Hepatic stellate cell (primary cell): ENCODE results near the gene MAST4.
"Not testable (repeated sequence)": the region's sequence is repeated elsewhere in the genome, so short reads cannot be mapped to it uniquely, and the experiment has no call there.

Source experiments
- DNase-seq: peaks from one replicate; pipeline ENCODE4 v3.0.0; 2011; ENCODE audit warnings: low spot score

MAST4 gene

GRCh38 chr5:66810848-66811261, 214.7 kb downstream of the MAST4 start:
- DNase-seq = no peak

- DNase-seq = no peak
These were observed 216.1 kb downstream of the MAST4 start for GRCh38 chr5:66812291-66812690.

- no peak for DNase-seq
These were observed 217.1 kb downstream of the MAST4 start for GRCh38 chr5:66813306-66813705.

- DNase-seq = peak; percentile 41
These were observed 218.2 kb downstream of the MAST4 start for GRCh38 chr5:66814146-66814991.

DNA sequence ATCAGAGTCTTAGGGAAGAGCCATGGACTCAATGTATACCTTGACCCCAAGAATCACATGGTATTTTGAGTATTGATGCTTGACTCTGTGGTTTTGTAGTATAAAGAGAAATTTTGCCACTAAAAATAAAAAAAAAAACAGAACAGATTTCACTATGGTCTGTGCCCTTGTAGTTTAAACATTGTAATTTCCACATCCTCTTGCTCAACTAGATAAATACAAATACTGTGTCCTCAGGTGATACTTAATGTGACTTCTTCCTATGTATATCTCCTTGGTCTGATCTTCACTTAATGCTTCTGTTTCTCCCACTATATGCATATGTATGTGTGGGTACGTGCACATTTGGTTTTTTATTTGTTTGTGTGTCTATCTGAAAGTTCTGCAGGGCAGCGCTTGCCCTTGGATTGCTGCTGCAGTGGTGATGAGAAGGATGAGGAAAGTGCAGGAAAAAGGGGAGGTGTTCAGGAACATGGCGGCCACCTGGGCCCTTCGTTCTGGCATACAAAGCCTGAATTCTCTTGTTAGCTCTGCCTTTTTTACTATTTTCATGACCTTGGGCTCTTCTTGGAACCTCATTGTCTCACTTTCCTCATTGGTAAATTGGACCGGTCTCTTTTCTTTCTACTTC, 222.2 kb downstream of the MAST4 start:
- DNase-seq = no peak

DNA sequence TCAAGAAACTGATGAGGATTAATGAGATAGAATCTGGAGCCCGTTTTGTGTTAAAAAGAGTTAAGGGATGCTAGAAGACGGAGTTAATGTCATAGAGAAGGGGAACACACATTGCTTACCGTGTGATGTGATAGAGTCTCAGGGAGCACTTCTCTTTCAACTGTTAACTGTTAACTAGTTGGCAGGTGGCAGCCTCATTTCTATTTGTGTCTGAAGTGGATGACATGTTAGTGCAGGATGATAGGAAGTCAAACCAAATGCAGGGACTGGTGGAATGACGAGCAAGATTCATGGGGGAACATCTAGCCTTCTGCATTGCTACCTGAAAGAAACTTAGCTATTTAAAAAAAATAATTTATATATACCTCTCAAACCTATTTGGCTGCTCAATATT, 222.7 kb downstream of the MAST4 start:
- DNase-seq = no peak

GRCh38 chr5:66820630-66821207, 224.5 kb downstream of the MAST4 start:
- no peak for DNase-seq

- DNase-seq = no peak
These were observed 225.7 kb downstream of the MAST4 start for GRCh38 chr5:66821688-66822429.

DNA sequence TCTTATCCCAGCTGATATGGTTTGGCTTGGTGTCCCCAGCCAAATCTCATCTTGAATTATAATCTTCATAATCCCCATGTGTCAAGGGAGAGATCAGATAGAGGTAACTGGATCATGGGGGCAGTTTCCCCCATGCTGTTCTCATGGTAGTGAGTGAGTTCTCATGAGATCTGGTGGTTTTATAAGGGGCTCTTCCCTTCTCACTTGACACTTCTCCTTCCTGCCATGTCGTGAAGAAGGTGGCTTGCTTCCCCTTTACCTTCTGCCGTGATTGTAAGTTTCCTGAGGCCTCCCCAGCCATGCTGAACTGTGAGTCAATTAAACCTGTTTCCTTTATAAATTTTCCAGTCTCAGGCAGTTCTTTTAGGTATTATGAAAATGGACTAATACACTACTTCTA, 226.7 kb downstream of the MAST4 start:
- DNase-seq = not testable (repeated sequence)

GRCh38 chr5:66824476-66824875, 228.3 kb downstream of the MAST4 start:
- no peak for DNase-seq

GRCh38 chr5:66826263-66826662, 230.1 kb downstream of the MAST4 start:
- no peak for DNase-seq

DNA sequence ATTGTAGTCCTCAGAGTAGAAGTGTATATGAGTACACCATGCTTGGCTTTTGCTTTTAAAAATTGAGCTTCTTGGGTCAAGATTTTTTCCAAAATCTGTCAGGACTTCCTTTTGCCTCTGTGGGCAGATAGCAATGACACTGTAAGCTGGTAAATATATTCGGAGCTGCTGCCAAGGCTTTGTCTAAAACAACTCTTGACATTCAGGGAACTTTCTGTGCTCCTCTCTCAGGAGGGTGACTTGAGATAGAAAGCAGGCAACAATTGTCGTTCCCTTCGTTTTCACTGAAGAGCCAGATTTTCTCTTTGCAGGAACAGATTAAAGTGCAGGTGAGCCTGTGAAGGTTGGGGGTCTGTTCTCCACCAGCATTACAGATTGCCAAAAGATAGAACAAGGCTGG, 230.5 kb downstream of the MAST4 start:
- DNase-seq = no peak

DNA sequence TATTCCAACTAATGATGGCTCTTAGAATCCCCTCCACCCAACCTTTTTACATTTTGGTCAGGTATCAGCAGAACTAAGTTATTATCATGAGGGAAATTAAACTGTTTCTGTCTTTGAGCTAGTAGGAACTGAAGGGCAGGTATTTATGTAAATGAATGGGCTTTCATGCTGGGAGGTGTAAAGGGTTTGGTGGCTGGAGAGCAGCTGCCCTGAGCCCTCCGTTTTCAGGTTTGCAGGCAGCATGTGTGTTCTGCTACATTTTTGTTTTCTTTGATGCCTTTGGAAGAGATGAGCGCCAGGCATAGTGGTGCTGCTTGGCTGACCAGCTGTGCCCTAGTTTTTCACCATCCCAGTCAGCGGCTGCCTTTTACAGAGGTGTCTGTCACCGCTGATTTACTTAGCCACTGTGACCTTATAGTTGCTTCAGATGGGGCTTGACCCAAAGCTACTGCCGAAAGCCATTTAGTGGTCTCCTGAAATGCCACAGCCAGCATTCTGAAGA, 231.9 kb downstream of the MAST4 start:
- DNase-seq = no peak

GRCh38 chr5:66828548-66829357, 232.6 kb downstream of the MAST4 start:
- peak; percentile 18 for DNase-seq

DNA sequence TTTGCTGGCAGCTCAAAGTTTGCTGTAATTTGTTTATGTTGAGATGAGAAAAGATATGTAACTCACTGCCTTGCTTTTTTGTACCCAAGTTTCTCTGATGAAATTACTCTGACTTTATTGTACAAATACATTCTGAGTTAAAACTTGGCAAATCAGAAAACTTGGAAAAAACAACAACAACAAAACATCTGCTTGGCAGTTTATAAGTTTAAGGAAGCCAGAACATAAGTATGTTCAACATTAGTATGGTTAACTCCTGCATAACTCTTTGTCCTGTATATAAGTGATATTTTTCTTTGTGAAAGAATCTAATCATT, 233.1 kb downstream of the MAST4 start:
- no peak for DNase-seq

GRCh38 chr5:66829826-66830225, 233.6 kb downstream of the MAST4 start:
- no peak for DNase-seq

DNA sequence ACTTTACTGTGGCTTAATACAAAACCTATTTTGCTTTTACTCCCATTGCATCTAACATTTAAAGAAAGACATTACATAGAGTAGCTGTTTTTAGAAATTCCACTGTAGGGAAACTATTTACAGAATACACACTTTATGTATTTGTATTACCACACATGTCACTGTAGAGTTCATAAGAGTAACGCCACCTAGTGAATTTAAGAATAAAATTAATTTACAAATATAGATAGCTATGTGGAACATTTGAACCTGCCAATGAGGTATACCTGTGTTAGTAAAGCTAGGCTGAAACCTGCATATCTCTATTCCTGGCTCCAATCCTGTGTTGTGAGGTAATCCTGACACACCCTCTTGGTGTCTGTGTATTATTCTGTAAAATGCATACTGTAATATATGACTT, 234.4 kb downstream of the MAST4 start:
- DNase-seq = no peak

DNA sequence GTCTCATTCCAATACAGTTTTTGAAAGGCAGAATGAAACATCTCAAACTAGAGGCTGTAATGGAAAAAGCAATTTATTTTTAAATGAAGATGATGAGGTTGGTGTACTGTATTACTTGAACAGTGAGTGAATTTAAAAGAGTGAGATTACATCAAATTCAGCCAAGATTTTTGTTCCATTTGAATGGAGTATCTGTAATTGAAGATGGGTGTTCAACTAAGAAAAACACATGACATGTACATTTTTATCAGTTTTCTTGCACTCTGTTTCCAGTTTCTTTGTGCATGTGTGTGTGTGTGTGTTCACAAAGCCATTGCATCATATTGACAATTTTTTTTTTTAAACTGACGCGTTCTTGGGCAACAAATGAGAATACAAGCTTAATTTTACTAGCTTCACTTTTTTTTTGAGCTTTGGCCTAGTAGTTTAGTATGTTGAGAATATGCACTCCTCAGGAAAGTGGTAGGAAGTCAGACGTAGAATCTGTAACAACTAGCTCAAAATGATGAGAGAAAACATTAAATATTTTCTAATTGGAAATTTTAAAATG, 243.5 kb downstream of the MAST4 start:
- DNase-seq = no peak

DNA sequence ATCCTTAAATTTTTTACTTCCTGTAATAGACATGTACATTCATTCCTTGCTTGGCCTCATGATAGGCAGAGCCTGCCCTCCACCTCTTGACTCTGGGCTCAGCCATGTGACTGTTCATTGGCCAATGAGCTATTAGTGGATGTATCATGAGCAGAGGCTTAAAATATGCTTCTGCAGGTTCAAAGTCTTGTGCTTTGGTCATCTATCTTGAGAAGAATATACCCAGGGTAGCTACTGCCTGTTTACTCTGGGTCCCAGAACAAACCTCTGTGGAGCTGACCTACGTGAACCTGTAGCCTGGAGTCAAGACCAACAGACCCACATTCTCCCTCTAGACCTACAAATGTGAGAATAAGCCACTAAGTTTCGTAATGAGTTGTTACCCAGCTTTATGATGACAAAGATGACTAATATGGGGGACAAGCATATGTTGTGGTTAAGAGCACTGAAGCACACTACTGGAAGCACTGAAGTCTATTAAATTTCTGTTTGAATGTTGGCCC, 244.4 kb downstream of the MAST4 start:
- DNase-seq = no peak

DNA sequence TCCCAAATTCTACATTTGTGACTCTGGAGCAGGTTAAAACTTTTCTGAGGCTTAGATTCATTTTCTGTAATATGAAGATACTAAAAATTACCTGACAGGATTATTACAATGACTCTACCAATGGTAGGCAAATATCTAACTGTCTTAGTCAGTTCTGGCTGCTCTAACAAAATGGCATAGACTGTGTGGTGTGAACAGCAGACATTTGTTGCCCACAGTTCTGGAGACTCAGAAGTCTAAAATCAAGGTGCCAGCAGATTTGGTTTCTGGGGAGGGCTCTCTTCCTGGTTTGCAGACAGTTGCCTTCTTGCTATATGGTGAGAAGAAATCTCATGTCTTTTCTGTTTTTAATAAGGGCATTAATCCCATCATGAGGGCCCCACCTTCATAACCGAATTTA, 245.1 kb downstream of the MAST4 start:
- no peak for DNase-seq

DNA sequence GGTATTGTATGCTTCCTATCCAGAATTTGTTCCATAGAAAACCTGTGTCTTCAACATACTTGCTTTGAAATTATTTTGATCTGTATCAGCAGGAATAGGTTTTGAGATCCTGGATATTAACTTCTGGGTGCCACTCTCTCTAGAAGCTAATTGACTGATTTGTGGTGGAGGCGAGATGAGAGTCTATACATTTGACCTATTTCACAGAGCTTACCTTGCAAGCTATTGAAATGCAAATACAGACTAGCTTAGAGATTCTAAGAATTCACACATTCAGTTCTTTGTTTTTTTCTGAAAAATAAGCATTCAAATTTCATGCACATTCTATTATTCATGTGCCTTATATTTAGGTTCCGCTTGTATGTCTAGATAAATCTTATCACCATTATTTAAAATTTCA, 246.3 kb downstream of the MAST4 start:
- DNase-seq = no peak
